HepG2 (cell line): ENCODE data around the gene MSMP. TPM values are rescaled to one million over a fixed set of nuclear protein-coding genes. Genes with fewer than 3 reads are reported as not detected.

Source experiments
- CC2D1A ChIP-seq: sonication (generic); formaldehyde crosslinking; IDR thresholded peaks from 2 replicates; pipeline ENCODE4 v1.8.1; 2023; ENCODE audit warnings: mild to moderate bottlenecking, missing genetic modification reagents
- DMAP1 ChIP-seq: IDR thresholded peaks from 2 replicates; pipeline ENCODE4 v1.6.1; 2016
- EED ChIP-seq: sonication (generic); formaldehyde crosslinking; IDR thresholded peaks from 2 replicates; pipeline ENCODE4 v1.5.0; 2020; ENCODE audit warnings: mild to moderate bottlenecking, missing genetic modification reagents
- FOSL2 ChIP-seq: sonication (generic); formaldehyde crosslinking; IDR thresholded peaks from 2 replicates; pipeline ENCODE4 v1.4.0; 2020; ENCODE audit warnings: missing genetic modification reagents
- FOXP1 ChIP-seq, 2 experiments: fragments of 450-650 bp in 1 of 2; IDR thresholded peaks; 2 replicates each; pipeline ENCODE4 v1.6.1; 2017 to 2018; ENCODE audit warnings: antibody characterized with exemption in 1 of 2
- HDAC2 ChIP-seq: sonication (generic); formaldehyde crosslinking; IDR thresholded peaks from 2 replicates; pipeline ENCODE4 v1.4.0; 2020; ENCODE audit warnings: missing genetic modification reagents
- KLF13 ChIP-seq: sonication (generic); formaldehyde crosslinking; IDR thresholded peaks from 2 replicates; pipeline ENCODE4 v1.4.0; 2020; ENCODE audit warnings: mild to moderate bottlenecking, missing genetic modification reagents
- NR2F6 ChIP-seq, 2 experiments: IDR thresholded peaks; 2 replicates each; pipeline ENCODE4 v1.6.1; 2016; ENCODE audit warnings: antibody characterized with exemption in 1 of 2, mild to moderate bottlenecking in 1 of 2
- SP1 ChIP-seq, 2 experiments: fragments of 450-650 bp in 1 of 2; sonication (generic) in 1 of 2; formaldehyde crosslinking in 1 of 2; IDR thresholded peaks; 2 replicates each; pipeline versions ENCODE4 v1.4.0 to v1.6.1; 2016 to 2020; ENCODE audit warnings: missing genetic modification reagents in 1 of 2
- SP2 ChIP-seq: sonication (generic); formaldehyde crosslinking; IDR thresholded peaks from 2 replicates; pipeline ENCODE4 v1.5.1; 2020; ENCODE audit warnings: mild to moderate bottlenecking, missing genetic modification reagents
- SPEN ChIP-seq: sonication (generic); formaldehyde crosslinking; IDR thresholded peaks from 2 replicates; pipeline ENCODE4 v1.5.1; 2020; ENCODE audit warnings: low read depth, mild to moderate bottlenecking, missing genetic modification reagents
- ZFX ChIP-seq: sonication (generic); formaldehyde crosslinking; IDR thresholded peaks from 2 replicates; pipeline ENCODE4 v1.4.0; 2020; ENCODE audit warnings: mild to moderate bottlenecking, low read depth, missing genetic modification reagents, moderate library complexity
- ZNF280B ChIP-seq: sonication (generic); formaldehyde crosslinking; IDR thresholded peaks from 2 replicates; pipeline ENCODE4 v1.5.0; 2020; ENCODE audit warnings: missing genetic modification reagents, mild to moderate bottlenecking, borderline replicate concordance
- ZNF430 ChIP-seq: sonication (generic); formaldehyde crosslinking; IDR thresholded peaks from 2 replicates; pipeline ENCODE4 v1.9.0; 2021; ENCODE audit warnings: mild to moderate bottlenecking, missing genetic modification reagents
- ZNF446 ChIP-seq: sonication (generic); formaldehyde crosslinking; IDR thresholded peaks from 2 replicates; pipeline ENCODE4 v1.5.0; 2020; ENCODE audit warnings: mild to moderate bottlenecking, missing genetic modification reagents
- ZNF549 ChIP-seq: sonication (generic); formaldehyde crosslinking; IDR thresholded peaks from 2 replicates; pipeline ENCODE4 v1.5.0; 2020; ENCODE audit warnings: missing genetic modification reagents
- ZNF670 ChIP-seq: sonication (generic); formaldehyde crosslinking; IDR thresholded peaks from 2 replicates; pipeline ENCODE4 v1.8.0; 2022; ENCODE audit warnings: mild to moderate bottlenecking, missing genetic modification reagents, borderline replicate concordance
- ZNF672 ChIP-seq: sonication (generic); formaldehyde crosslinking; IDR thresholded peaks from 2 replicates; pipeline ENCODE4 v1.8.1; 2022; ENCODE audit warnings: missing genetic modification reagents
- ZSCAN30 ChIP-seq: sonication (generic); formaldehyde crosslinking; IDR thresholded peaks from 2 replicates; pipeline ENCODE4 v1.5.0; 2020; ENCODE audit warnings: mild to moderate bottlenecking, missing genetic modification reagents
- polyA plus RNA-seq, 8 experiments: library from polyadenylated mRNA; depleted of rRNA in 3 of 8; stranded (reverse) in 7 of 8; unstranded in 1 of 8; fragments of >200 nt; fragmentation: Illumina TruSeq in 4 of 8; extraction: Trizol in 4 of 8; gene quantifications; 2 replicates each; pipeline versions ENCODE4 v1.2.1 to v1.2.3, GENCODE V29; 2011 to 2016; ENCODE audit warnings: low read depth in 4 of 8, missing spikeins in 1 of 8, mixed read lengths in 1 of 8; ENCODE audit not compliant: insufficient read depth in 1 of 8
- total RNA-seq, 5 experiments: library from RNA; depleted of rRNA; stranded (reverse); fragments of >200 nt; fragmentation: Illumina TruSeq; extraction: Trizol; gene quantifications; 2 replicates each; pipeline ENCODE4 v1.2.3, GENCODE V29; 2016; ENCODE audit warnings: low read depth in 1 of 5
- TF ChIP-seq, protein P1 (sequence below): sonication (generic); formaldehyde crosslinking; IDR thresholded peaks from 2 replicates; pipeline ENCODE4 v1.5.0; 2020; ENCODE audit warnings: mild to moderate bottlenecking, missing genetic modification reagents
- TF ChIP-seq, protein P2 (sequence below): sonication (generic); formaldehyde crosslinking; IDR thresholded peaks from 2 replicates; pipeline ENCODE4 v1.5.0; 2020; ENCODE audit warnings: mild to moderate bottlenecking, missing genetic modification reagents
- TF ChIP-seq, protein P3 (sequence below): IDR thresholded peaks from 2 replicates; pipeline ENCODE4 v1.6.1; 2016; ENCODE audit warnings: missing biosample characterization, missing genetic modification reagents, low read depth

MSMP gene
- total and polyA plus RNA-seq, 2 of the 13 experiments (the other 11 are each of a cell fraction or from before 2014, with no cell fraction given): 0.24 to 0.46 TPM

DNA sequence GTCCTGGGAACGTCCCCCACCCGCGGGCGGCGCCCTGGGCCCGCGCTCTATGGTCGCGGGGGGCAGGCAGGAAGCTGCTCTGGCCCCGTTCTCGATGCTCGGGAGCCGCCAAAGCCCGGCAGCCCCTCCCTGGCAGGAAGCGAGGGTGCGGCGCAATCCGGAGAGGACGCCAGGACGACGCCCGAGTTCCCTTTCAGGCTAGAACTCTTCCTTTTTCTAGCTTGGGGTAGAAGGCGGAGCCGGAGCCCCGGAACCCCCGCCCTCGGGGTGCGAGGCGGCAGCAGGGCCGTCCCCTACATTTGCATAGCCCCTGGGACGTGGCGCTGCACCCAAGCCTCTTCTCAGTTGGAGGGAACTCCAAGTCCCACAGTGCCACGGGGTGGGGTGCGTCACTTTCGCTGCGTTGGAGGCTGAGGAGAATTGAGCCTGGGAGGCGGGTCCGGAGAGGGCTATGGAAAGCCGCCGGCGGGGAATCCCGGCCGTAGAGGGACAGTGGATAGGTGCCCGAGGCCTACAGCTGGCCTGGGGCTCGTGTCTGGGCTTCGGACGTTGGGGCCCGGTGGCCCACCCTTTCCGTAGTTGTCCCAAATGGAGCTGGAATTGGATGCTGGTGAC is 21.8 kb downstream of the MSMP start, which contains the start of the genes CREB3 and TLN1 (continued):
- TF ChIP-seq ZNF280B (CRISPR knock-in tag): peak; percentile 29; the same call in 1 of the 2 replicates
- TF ChIP-seq, protein P1, sequence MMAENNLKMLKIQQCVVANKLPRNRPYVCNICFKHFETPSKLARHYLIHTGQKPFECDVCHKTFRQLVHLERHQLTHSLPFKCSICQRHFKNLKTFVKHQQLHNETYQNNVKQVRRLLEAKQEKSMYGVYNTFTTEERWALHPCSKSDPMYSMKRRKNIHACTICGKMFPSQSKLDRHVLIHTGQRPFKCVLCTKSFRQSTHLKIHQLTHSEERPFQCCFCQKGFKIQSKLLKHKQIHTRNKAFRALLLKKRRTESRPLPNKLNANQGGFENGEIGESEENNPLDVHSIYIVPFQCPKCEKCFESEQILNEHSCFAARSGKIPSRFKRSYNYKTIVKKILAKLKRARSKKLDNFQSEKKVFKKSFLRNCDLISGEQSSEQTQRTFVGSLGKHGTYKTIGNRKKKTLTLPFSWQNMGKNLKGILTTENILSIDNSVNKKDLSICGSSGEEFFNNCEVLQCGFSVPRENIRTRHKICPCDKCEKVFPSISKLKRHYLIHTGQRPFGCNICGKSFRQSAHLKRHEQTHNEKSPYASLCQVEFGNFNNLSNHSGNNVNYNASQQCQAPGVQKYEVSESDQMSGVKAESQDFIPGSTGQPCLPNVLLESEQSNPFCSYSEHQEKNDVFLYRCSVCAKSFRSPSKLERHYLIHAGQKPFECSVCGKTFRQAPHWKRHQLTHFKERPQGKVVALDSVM (CRISPR knock-in tag): peak; percentile 48; the same call in 1 of the 2 replicates
- no peak; the same call in 1 of the 2 replicates for TF ChIP-seq DMAP1 (CRISPR knock-in tag)
- TF ChIP-seq ZFX (CRISPR knock-in tag): peak; percentile 88
- TF ChIP-seq, protein P2, sequence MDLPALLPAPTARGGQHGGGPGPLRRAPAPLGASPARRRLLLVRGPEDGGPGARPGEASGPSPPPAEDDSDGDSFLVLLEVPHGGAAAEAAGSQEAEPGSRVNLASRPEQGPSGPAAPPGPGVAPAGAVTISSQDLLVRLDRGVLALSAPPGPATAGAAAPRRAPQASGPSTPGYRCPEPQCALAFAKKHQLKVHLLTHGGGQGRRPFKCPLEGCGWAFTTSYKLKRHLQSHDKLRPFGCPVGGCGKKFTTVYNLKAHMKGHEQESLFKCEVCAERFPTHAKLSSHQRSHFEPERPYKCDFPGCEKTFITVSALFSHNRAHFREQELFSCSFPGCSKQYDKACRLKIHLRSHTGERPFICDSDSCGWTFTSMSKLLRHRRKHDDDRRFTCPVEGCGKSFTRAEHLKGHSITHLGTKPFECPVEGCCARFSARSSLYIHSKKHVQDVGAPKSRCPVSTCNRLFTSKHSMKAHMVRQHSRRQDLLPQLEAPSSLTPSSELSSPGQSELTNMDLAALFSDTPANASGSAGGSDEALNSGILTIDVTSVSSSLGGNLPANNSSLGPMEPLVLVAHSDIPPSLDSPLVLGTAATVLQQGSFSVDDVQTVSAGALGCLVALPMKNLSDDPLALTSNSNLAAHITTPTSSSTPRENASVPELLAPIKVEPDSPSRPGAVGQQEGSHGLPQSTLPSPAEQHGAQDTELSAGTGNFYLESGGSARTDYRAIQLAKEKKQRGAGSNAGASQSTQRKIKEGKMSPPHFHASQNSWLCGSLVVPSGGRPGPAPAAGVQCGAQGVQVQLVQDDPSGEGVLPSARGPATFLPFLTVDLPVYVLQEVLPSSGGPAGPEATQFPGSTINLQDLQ (CRISPR knock-in tag): no peak
- TF ChIP-seq KLF13 (CRISPR knock-in tag): no peak
- TF ChIP-seq ZNF446 (CRISPR knock-in tag): no peak
- TF ChIP-seq ZNF672: no peak
- TF ChIP-seq ZNF670 (CRISPR knock-in tag): peak; percentile 94
- TF ChIP-seq HDAC2 (CRISPR knock-in tag): peak; percentile 55
- peak; percentile 75 for TF ChIP-seq ZNF430 (CRISPR knock-in tag)
- TF ChIP-seq SP1 (IDR thresholded peaks at IDR 0.05): no peak
- no peak; the same call in 1 of the 2 replicates for TF ChIP-seq SP1 (CRISPR knock-in tag; IDR thresholded peaks at IDR 0.05)
- TF ChIP-seq NR2F6 (IDR thresholded peaks at IDR 0.05): no peak
- peak; percentile 70 for TF ChIP-seq NR2F6 (CRISPR knock-in tag; IDR thresholded peaks at IDR 0.05)
- peak; percentile 70 for TF ChIP-seq FOSL2 (CRISPR knock-in tag)
- TF ChIP-seq, protein P3, sequence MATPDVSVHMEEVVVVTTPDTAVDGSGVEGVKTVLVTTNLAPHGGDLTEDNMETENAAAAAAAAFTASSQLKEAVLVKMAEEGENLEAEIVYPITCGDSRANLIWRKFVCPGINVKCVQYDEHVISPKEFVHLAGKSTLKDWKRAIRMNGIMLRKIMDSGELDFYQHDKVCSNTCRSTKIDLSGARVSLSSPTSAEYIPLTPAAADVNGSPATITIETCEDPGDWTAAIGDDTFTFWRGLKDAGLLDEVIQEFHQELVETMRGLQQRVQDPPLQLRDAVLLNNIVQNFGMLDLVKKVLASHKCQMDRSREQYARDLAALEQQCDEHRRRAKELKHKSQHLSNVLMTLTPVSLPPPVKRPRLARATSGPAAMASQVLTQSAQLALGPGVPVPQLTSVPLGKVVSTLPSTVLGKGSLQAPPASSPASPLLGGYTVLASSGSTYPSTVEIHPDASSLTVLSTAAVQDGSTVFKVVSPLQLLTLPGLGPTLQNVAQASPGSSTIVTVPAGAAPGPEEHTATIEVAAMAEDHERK: peak; percentile 74
- no peak for TF ChIP-seq FOXP1 (IDR thresholded peaks at IDR 0.05)
- TF ChIP-seq FOXP1 (CRISPR knock-in tag; IDR thresholded peaks at IDR 0.05): peak; percentile 13; the same call in 1 of the 2 replicates
- peak; percentile 70 for TF ChIP-seq SP2 (CRISPR knock-in tag)
- TF ChIP-seq EED (CRISPR knock-in tag): no peak
- no peak for TF ChIP-seq CC2D1A (CRISPR knock-in tag)
- no peak for TF ChIP-seq ZSCAN30 (CRISPR knock-in tag)
- peak; percentile 92 for TF ChIP-seq SPEN (CRISPR knock-in tag)
- peak; percentile 73; the same call in 1 of the 2 replicates for TF ChIP-seq ZNF549 (CRISPR knock-in tag)
